Adrenal gland (tissue), 12 donors: ENCODE data around the gene LDLRAD2. TPM values are rescaled to one million over a fixed set of nuclear protein-coding genes. Genes with fewer than 3 reads are reported as not detected.
"Not testable (repeated sequence)": the region's sequence is repeated elsewhere in the genome, so short reads cannot be mapped to it uniquely, and the experiment has no call there.

Experiments
- DNase-seq, 7 donors: peaks; one replicate each; pipeline ENCODE4 v3.0.0-alpha.2; 2019 to 2020
- H3K27ac ChIP-seq, 5 donors: fragments of 200-600 bp; sonication (generic) in 4 of 5; 1 replicate in 3 of 5; 2 replicates in 2 of 5; pipeline versions ENCODE4 v1.5.1 to v1.8.0; 2016 to 2020; ENCODE audit warnings: mild to moderate bottlenecking in 1 of 5
- H3K27me3 ChIP-seq: fragments of 200-600 bp; 2 replicates; pipeline ENCODE4 v1.8.0; 2021
- H3K36me3 ChIP-seq, 2 donors: fragments of 200-600 bp; replicated peaks in 1 of 2; 1 replicate in 1 of 2; 2 replicates in 1 of 2; pipeline versions ENCODE4 v1.5.1 to v1.8.0; 2018 to 2022
- H3K4me1 ChIP-seq, 2 donors: fragments of 200-600 bp; replicated peaks in 1 of 2; 1 replicate in 1 of 2; 2 replicates in 1 of 2; pipeline versions ENCODE4 v1.5.1 to v1.8.0; 2018 to 2021
- H3K4me3 ChIP-seq, 4 donors: fragments of 200-600 bp; sonication (generic) in 3 of 4; one replicate each; pipeline ENCODE4 v1.5.1; 2016 to 2018
- H3K9me3 ChIP-seq, 3 donors: fragments of 200-600 bp; sonication (generic) in 1 of 3; replicated peaks in 1 of 3; 1 replicate in 2 of 3; 2 replicates in 1 of 3; pipeline versions ENCODE4 v1.5.1 to v1.8.0; 2016 to 2021
- CTCF ChIP-seq, 6 experiments: fragments of 450-650 bp in 4 of 6; fragments of 200-600 bp in 2 of 6; sonication (generic) in 1 of 6; IDR thresholded peaks; 1 replicate in 5 of 6; 2 replicates in 1 of 6; pipeline versions ENCODE4 v1.5.1 to v1.8.0; 2016 to 2021; ENCODE audit warnings: antibody characterized with exemption in 6 of 6, mild to moderate bottlenecking in 2 of 6, moderate library complexity in 1 of 6
- POLR2A ChIP-seq, 2 donors: fragments of 450-650 bp; IDR thresholded peaks; one replicate each; pipeline ENCODE4 v1.6.1; 2017; ENCODE audit warnings: antibody characterized with exemption in 2 of 2, mild to moderate bottlenecking in 2 of 2, moderate library complexity in 1 of 2
- WGBS, 4 donors: extraction: QIAGEN DNeasy Blood & Tissue Kit in 2 of 4; methylation state at CpG; one replicate each; pipeline versions ENCODE4 v1.1.5 to v1.1.7; 2013 to 2017; 5-methylcytosine and 5-hydroxymethylcytosine counted together
- intact Hi-C, 2 donors: fragments of 100-400 bp; cut with DNase I; formaldehyde crosslinking; loops; one replicate each; pipeline versions ENCODE4 v1.14.1 to v1.15.0; 2022 to 2023
- polyA plus RNA-seq, 3 donors: library from polyadenylated mRNA; stranded (reverse); fragments of 200-250 nt in 2 of 3; fragments of 350-450 nt in 1 of 3; fragmentation: Illumina TruSeq in 1 of 3; extraction: RNeasy Lipid Tissue Mini Kit (QIAGEN cat#74804) in 1 of 3; gene quantifications; one replicate each; pipeline ENCODE4 v1.2.3, GENCODE V29; 2013 to 2014
- total RNA-seq, 9 donors: library from RNA; depleted of rRNA in 4 of 9; stranded (reverse); fragments of >200 nt in 4 of 9; fragments of 120-200 nt in 1 of 9; fragmentation: NEBNext Ultra II Directional in 1 of 9; extraction: Animal tissue kit (Norgen Biotek cat#: 25700) in 1 of 9; gene quantifications; one replicate each; pipeline versions ENCODE4 v1.1.0 to v1.2.4, GENCODE V29; 2013 to 2023
- donor health status: healthy with polysubstance abuse.
- donor health status: Bipolar disorder and iron deficiency.
- donor health status: DM: yes; HTN: yes; CAD: no.
- donor health status: DM: no; HTN: no; CAD: no.
- donor health status: DM: no; HTN: no; CAD: no.
- donor health status: DM: yes; HTN: yes; CAD: no.

Gene LDLRAD2
- total and polyA plus RNA-seq, 12 donors: 0.16 to 9.4 (median 1.1) TPM; not detected in 1

GRCh38 chr1:21823980-21824702 is 12.1 kb downstream of the LDLRAD2 start:
- no peaks in the 10 kb centered on the region for H3K4me1 ChIP-seq
- no peak for DNase-seq
- no peaks in the 10 kb centered on the region for H3K9me3 ChIP-seq
- H3K4me3 ChIP-seq: no peak overlapping the region
- no peak for TF ChIP-seq CTCF (IDR thresholded peaks at IDR 0.05)
- TF ChIP-seq POLR2A (IDR thresholded peaks at IDR 0.05): no peak
- WGBS, 4 donors: 86 to 94% (median 89%) methylated on average over 6 to 22 of the region's 22 CpGs
- peaks cover 0 to 63% of the 10 kb centered on the region in 2 donors for H3K36me3 ChIP-seq
- no peaks in the 10 kb centered on the region for H3K27me3 ChIP-seq
- no peak overlapping the region for H3K27ac ChIP-seq
- intact Hi-C loops: no loop called here

- 86 to 98% (median 94%) methylated on average over 2 of the region's 2 CpGs for WGBS, 4 donors
- no peaks in the 10 kb centered on the region for H3K4me1 ChIP-seq
- no peaks in the 10 kb centered on the region for H3K9me3 ChIP-seq
- no peaks in the 10 kb centered on the region for H3K27me3 ChIP-seq
- H3K27ac ChIP-seq: no peak overlapping the region
- H3K36me3 ChIP-seq: peaks cover 0 to 71% of the 10 kb centered on the region in 2 donors
- no peak for TF ChIP-seq POLR2A (IDR thresholded peaks at IDR 0.05)
- TF ChIP-seq CTCF (IDR thresholded peaks at IDR 0.05): no peak
- intact Hi-C loops: no loop called here
- H3K4me3 ChIP-seq: no peak overlapping the region
- no peak for DNase-seq
Measured at GRCh38 chr1:21824926-21825325, 12.9 kb downstream of the LDLRAD2 start.

GRCh38 chr1:21825393-21825792 is 13.3 kb downstream of the LDLRAD2 start:
- Histone ChIP-seq H3K9me3 (no peaks in the 10 kb centered on the region), H3K27me3 (no peaks in the 10 kb centered on the region), H3K4me1 (no peaks in the 10 kb centered on the region), H3K27ac (no peak overlapping the region), H3K36me3 (peaks cover 0 to 75% of the 10 kb centered on the region in 2 donors), H3K4me3 (no peak overlapping the region)
- no peak for TF ChIP-seq POLR2A (IDR thresholded peaks at IDR 0.05)
- TF ChIP-seq CTCF (IDR thresholded peaks at IDR 0.05): no peak
- intact Hi-C loops: no loop called here
- DNase-seq: no peak
- 90 to 95% (median 92%) methylated on average over 5 to 7 of the region's 7 CpGs for WGBS, 4 donors

- peaks cover 0 to 85% of the 10 kb centered on the region in 2 donors for H3K36me3 ChIP-seq
- DNase-seq, H3K9me3 ChIP-seq, intact Hi-C loops, H3K4me3 ChIP-seq, H3K27ac ChIP-seq, H3K27me3 ChIP-seq, H3K4me1 ChIP-seq: not testable (repeated sequence)
- WGBS, 4 donors: 92 to 96% (median 95%) methylated on average over 10 of the region's 10 CpGs
Measured at GRCh38 chr1:21826694-21827093, 14.6 kb downstream of the LDLRAD2 start.

- H3K27ac ChIP-seq: no peak overlapping the region
- H3K36me3 ChIP-seq: peaks cover 0 to 90% of the 10 kb centered on the region in 2 donors
- no peaks in the 10 kb centered on the region for H3K9me3 ChIP-seq
- no peak for DNase-seq
- no peak for TF ChIP-seq POLR2A (IDR thresholded peaks at IDR 0.05)
- TF ChIP-seq CTCF (IDR thresholded peaks at IDR 0.05): no peak
- intact Hi-C loops: no loop called here
- WGBS, 4 donors: 91 to 96% (median 94%) methylated on average over 5 of the region's 5 CpGs
- no peaks in the 10 kb centered on the region for H3K4me1 ChIP-seq
- H3K4me3 ChIP-seq: no peak overlapping the region
- H3K27me3 ChIP-seq: no peaks in the 10 kb centered on the region
Measured at GRCh38 chr1:21827141-21827679, 15.1 kb downstream of the LDLRAD2 start.
